Measurements from ENCODE around the gene ZNF217. TPM values are rescaled to one million over a fixed set of nuclear protein-coding genes. Genes with fewer than 3 reads are reported as not detected.

The ZNF217 gene
- total and polyA plus RNA-seq, 10 of the 15 experiments (the other 5 are each of a cell fraction or from before 2014, with no cell fraction given) = 8.5 to 76.6 (median 40.6) TPM

DNA sequence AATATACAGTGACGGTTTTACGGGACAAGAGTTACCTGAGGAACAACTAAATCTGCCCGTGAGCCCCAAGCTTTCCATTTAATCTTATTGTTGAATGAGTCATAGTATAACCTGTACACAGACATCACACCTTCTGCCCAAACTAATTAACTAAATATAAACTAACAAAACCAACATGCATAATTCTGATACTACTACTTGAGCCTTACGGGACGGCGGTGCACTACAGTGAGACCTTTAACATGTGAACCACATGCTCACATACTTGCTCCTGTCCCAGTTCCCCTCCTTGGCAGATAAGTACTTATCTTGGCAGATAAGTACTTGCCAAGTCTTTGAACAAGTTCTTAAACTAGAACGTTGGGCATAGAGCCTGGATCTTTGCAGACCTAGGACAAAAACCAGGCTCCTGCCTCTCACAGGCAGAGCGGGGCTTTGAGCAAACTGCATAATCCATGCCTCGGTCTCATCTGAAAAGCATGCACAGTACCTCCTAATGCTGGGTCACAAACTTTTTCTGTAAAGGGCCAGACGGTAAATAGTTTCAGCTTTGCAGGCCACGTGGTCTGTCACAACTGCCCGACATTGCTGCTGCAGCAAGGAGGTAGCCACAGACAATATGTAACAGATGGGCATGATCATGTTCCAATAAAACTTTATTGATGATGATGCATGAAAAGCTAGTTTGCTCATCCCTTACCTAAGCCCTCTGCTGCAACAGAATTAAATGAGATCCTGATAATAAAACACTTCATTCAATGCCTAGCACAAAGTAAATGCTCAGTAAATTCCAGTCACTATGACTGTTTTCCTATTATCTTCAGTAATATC is 23.0 kb downstream of the ZNF217 start (continued):
- TF ChIP-seq EP300 (IDR thresholded peaks at IDR 0.05; ENCODE audit: borderline replicate concordance in 1 of 2, control insufficient read depth in 1 of 2, low read depth in 2 of 2, low read length in 2 of 2) (no peak), KDM1A (IDR thresholded peaks at IDR 0.05; ENCODE audit: borderline replicate concordance) (no peak), HDGF (IDR thresholded peaks at IDR 0.05) (no peak), ATF7 (IDR thresholded peaks at IDR 0.05; ENCODE audit: low read depth) (no peak), SIN3A (IDR thresholded peaks at IDR 0.05; ENCODE audit: low read depth, low read length) (no peak), ZNF207 (IDR thresholded peaks at IDR 0.05; ENCODE audit: borderline replicate concordance) (no peak), IRF4 (IDR thresholded peaks at IDR 0.05; ENCODE audit: low read depth, low read length) (no peak), KLF5 (IDR thresholded peaks at IDR 0.05; ENCODE audit: partially characterized antibody) (no peak), RELB (IDR thresholded peaks at IDR 0.05; ENCODE audit: low read depth) (no peak), ZBTB40 (IDR thresholded peaks at IDR 0.05; ENCODE audit: borderline replicate concordance) (peak; percentile 84), PBX3 (IDR thresholded peaks at IDR 0.05; ENCODE audit: insufficient replicate concordance, low read depth, low read length) (no peak), CTCF (IDR thresholded peaks at IDR 0.05 in 2 of 3, conservative IDR thresholded peaks at IDR 0.05 in 1 of 3; ENCODE audit: control insufficient read depth in 2 of 3, extremely low read depth in 1 of 3, insufficient read depth in 1 of 3, low read depth in 3 of 3, low read length in 3 of 3) (no peak), IKZF2 (IDR thresholded peaks at IDR 0.05) (no peak), YBX1 (IDR thresholded peaks at IDR 0.05) (no peak), PML (IDR thresholded peaks at IDR 0.05; ENCODE audit: low read length) (no peak), POLR2A (IDR thresholded peaks at IDR 0.05; ENCODE audit: low read depth, low read length) (no peak)
- TF ChIP-seq, protein P1, sequence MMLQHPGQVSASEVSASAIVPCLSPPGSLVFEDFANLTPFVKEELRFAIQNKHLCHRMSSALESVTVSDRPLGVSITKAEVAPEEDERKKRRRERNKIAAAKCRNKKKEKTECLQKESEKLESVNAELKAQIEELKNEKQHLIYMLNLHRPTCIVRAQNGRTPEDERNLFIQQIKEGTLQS (IDR thresholded peaks at IDR 0.05; ENCODE audit: borderline replicate concordance, extremely low read depth, low read depth, low read length) = no peak
- TF ChIP-seq, protein P2, sequence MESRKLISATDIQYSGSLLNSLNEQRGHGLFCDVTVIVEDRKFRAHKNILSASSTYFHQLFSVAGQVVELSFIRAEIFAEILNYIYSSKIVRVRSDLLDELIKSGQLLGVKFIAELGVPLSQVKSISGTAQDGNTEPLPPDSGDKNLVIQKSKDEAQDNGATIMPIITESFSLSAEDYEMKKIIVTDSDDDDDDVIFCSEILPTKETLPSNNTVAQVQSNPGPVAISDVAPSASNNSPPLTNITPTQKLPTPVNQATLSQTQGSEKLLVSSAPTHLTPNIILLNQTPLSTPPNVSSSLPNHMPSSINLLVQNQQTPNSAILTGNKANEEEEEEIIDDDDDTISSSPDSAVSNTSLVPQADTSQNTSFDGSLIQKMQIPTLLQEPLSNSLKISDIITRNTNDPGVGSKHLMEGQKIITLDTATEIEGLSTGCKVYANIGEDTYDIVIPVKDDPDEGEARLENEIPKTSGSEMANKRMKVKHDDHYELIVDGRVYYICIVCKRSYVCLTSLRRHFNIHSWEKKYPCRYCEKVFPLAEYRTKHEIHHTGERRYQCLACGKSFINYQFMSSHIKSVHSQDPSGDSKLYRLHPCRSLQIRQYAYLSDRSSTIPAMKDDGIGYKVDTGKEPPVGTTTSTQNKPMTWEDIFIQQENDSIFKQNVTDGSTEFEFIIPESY (IDR thresholded peaks at IDR 0.05) = no peak

All from GM12878 (cell line).